ENCODE data around the gene KIF26B.
"Not testable (repeated sequence)": the region's sequence is repeated elsewhere in the genome, so short reads cannot be mapped to it uniquely, and the experiment has no call there.

The KIF26B gene

DNA sequence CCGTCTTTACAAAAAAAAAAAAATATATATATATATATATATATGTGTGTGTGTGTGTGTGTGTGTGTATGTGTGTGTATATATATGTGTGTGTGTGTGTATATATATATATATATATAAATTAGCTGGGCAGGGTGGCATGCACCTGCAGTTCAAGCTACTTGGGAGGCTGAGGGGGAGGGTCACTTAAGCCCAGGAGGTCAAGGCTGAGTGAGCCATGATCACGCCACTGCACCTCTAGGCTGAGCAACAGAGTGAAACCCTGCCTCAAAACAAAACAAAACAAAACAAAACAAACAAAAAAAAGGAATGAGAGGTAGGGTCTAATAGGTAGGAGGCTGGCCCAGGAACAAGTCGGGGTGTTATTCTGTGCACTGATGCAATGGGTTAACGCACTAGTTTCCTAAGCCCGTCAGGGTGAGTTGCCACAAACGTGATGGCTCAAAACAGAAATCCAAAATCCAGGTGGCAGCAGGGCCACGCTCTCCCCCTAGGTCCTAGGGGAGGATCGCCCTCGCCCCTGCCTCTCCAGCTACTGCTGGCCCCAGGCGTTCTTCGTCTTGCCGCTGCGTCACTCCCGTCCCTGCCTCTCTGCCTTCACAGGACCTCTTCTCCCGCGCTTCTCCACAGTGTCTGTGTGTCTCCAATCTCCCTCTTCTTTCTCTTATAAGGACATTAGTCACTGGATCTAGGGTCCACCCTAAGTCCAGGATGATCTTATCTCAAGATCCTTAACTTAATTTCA lies 24.3 kb upstream of the KIF26B start:
- in situ Hi-C loops (cut with MboI; ENCODE audit: low pct_unique_long_range_greater_than_20kb, low sequenced_read_pairs); DNase-seq: not testable (repeated sequence)

DNA sequence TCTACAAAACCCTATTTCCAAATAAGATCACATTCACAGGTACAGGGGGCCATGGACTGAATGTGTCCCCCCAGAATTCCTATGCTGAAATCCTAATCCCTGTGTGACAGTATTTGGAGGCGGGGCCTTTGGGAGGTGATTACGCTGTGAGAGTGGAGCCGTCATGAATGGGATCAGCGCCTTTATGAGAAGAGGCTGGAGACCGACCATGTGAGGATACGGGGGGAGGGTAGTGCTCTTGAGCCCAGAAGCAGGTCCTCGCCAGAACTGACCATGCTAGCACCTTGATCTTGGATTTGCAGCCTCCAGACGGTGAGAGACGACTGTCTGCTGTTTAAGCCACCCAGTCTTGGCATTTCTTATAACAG lies 23.8 kb upstream of the KIF26B start:
- DNase-seq: no peak
- in situ Hi-C loops (cut with MboI; ENCODE audit: low pct_unique_long_range_greater_than_20kb, low sequenced_read_pairs): no loop called here

DNA sequence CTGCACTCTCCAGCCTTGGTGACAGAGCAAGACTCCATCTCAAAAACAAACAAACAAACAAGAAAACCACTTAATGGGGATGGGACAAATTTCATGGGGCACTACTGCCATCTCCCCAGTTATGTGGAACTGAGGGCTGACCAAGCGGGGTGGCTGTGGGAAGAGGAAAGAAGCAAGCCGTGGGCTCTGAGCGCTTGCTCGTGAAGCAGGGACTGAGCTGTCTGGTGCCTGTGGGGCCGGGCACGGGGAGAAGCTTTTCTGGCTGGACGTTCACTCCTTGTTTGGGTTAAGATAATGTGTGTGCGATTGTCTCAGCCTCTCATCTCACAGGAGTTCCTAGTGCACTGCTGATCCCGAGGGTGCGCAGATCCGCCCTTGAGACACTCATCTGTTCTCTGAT lies 22.0 kb upstream of the KIF26B start:
- in situ Hi-C loops (cut with MboI; ENCODE audit: low pct_unique_long_range_greater_than_20kb, low sequenced_read_pairs): no loop called here
- DNase-seq: no peak

DNA sequence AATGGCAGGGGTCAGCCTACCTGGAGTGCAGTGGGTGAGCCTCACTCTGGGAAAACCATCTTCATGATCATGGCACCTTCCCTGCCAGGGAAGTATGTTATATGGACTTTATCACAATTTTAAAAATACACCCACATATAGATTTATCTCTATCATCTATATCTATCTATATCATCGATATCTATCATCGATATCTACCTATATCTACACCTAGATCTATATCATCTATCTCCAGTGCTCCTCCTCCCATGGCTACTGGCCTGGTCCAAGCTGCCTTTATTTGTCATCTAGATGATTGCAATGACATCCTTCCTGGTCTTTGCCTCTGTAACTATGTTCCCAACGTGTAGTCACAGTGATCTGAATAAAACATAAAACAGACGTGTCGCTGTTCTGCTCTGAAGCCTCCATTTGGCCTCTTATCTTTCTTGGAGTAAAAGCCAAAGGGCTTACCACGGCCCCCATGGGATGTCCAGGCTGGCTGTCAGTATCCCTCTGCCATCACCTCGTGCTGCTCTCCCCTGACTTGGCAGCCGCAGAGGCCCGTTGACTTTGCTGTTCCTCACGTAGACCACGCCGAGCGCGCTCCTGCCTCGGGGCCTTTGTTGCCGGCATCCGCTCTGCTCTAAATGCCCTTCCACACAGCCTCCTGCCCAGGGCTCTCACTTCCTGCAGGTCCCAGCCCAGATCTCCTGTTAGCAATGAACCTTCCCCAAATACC lies 20.6 kb upstream of the KIF26B start:
- DNase-seq: no peak
- in situ Hi-C loops (cut with MboI; ENCODE audit: low pct_unique_long_range_greater_than_20kb, low sequenced_read_pairs): no loop called here

DNA sequence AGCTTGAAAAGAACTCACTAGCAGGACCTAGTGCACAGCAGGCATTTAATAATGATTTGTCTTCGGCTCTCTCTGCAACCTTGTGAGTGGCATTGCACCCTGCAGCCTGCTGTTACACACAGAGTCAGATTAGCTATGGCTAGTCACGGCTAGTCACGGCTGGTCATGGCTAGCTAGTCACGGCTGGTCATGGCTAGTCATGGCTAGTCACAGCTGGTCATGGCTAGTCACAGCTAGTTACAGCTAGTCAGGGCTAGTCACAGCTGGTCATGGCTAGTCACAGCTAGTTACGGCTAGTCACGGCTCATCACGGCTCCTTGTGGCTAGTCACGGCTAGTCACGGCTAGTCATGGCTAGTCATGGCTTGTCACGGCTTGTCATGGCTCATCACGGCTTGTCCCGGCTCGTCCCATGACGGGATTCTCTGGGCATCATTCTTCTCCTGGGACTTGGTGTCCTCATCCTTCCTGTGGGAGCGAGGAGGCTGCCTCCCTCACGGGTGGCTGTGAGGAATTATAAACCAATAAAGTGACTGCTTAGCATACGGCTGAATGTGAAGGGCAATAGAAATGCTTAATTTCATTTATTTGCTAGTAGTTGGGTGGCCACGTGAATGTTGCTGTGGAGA lies 12.5 kb upstream of the KIF26B start:
- in situ Hi-C loops (cut with MboI; ENCODE audit: low pct_unique_long_range_greater_than_20kb, low sequenced_read_pairs): no loop called here
- DNase-seq: no peak

DNA sequence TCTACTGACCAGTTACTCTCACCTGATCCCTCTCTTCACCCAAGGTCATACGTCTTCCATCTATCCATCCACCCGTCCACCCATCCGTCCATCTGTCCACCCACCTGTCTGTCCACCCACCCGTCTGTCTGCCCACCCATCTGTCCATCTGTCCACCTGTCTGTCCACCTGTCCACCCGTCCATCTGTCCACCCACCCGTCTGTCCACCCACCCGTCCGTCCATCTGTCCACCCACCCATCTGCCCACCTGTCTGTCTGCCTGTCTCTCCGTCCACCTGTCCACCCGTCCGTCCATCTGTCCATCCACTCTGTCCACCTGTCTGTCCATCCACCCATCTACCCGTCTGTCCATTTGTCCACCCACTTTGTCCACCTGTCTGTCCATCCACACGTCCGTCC lies 11.8 kb upstream of the KIF26B start:
- in situ Hi-C loops (cut with MboI; ENCODE audit: low pct_unique_long_range_greater_than_20kb, low sequenced_read_pairs): no loop called here
- no peak for DNase-seq

DNA sequence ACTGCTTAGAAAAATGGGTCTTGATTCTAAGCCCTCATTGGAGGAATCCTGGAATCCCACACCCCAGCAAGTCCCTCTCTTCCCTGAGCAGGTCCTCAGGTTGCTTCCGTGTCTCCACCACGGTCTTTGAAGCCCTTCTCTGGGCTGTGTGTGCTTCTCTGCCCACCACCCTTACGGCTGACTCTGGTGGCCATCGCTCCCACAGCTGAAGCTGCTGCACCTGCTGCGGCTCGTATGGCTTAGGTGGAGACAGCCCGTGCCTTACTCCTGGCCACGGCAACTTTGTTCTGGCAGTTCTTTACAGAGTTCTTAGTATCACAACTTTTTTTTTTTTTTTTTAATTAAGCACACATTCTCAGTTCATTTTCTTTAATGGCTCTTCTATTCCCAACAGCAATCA lies 10.9 kb upstream of the KIF26B start:
- DNase-seq: no peak
- in situ Hi-C loops (cut with MboI; ENCODE audit: low pct_unique_long_range_greater_than_20kb, low sequenced_read_pairs): no loop called here

DNA sequence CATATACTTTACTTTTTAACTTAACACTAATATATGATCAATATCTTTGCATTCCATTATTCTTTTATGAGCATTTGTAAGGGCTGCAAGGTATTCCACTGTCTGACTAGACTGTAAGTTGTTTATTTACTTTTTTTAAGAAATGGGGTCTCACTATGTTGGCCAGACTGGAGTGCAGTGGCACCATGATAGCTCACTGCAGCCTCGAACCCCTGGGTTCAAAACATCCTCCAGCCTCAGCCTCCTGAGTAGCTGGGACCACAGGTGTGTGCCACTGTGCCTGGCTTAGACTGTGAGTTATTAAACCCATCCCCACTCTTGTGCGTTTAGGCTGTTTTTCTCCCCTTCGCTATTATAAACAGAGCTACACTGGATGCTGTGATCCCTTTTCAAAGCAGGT lies 6.7 kb upstream of the KIF26B start:
- in situ Hi-C loops (cut with MboI; ENCODE audit: low pct_unique_long_range_greater_than_20kb, low sequenced_read_pairs): no loop called here
- no peak for DNase-seq

DNA sequence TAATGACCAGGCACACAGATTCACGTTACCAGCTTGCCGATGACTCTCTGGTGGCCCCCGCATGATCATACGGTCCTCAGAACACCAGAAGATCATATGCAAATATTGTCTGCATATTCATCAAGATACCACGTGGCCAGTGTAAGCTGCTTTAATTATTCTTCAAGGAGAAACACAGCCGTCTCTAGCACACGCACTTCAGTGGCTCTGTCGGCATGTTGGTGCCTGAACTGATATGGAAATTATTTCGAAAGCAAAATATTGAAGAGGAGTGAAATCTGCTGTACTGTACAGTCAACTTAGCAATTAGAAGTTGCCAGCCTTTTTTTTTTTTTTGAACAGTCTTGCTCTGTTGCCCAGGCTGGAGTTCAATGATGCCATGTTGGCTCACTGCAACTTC lies 5.9 kb upstream of the KIF26B start:
- in situ Hi-C loops (cut with MboI; ENCODE audit: low pct_unique_long_range_greater_than_20kb, low sequenced_read_pairs): no loop called here

DNA sequence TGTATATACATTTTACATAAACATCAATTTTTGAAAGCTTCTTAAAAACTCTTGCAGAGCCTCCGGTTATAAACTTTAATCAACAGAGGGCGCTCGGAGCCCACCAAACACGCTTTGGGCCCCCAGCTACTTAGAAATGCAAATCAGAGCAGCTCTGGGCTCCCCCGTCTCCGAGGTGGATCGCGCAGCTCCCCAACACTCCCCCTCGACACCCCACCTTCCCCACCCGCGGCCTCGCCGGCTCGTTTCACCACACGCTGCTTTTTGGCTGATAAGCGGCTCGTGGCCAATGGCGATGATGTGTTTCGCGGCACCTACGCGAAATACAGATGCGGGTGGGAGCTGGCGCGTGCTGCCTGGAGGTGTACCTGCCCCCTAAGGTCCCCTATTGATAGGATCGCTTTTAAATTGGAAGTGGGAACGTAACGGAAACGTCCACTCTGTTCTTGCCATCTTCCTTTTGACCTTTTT lies 1.7 kb upstream of the KIF26B start:
- in situ Hi-C loops (cut with MboI; ENCODE audit: low pct_unique_long_range_greater_than_20kb, low sequenced_read_pairs): loop anchor here (25.0 kb wide), 1 partner anchor 834 kb away; no protein-coding TSS in a partner anchor
- peak; percentile 92 for DNase-seq

More for the DNA sequence above, 5.9 kb upstream of the KIF26B start:
- no peak for DNase-seq

DNA sequence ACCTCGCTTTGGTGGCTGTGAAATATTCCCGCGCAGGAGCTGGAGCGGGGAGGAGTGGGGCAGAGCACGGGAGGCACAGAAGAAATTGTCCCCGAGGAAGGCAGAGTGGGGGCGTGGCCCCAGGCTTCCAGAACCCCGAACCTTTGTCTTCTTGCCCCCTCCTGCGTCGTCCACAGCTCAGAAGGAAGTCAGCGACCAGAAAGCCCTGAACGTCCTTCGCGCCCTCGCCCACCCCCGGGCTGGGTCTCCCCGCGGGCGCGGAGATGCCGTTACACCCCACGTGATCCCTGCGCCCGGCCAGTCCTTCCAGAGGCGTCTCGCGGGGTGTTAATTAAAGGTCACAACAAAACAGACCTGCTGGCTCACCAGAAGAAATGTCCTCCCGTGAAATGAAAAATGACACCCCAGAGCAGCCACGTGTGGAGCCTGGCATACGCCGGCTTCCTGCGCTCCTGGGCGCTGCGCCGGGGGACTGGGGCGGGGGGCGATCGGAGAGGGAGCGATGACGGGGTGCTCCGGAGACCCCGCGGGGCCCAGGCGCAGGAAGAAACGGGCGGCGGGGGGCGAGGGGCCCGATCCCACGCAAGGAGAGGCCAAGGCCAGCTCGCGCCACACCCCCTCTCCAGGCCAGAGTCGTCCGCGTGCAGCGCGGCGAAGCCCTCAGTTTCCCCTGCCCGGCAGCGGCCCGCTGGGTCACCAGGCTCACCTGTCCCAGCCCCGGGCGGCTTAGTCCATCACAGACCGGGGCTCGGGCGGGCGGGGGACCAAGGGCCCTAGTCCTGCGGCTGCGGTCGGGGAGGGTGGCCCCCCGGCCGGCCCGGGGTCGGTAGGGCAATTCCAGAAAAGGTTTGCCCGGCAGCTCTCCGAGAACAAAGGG lies 995 bp upstream of the KIF26B start:
- DNase-seq: no peak
- in situ Hi-C loops (cut with MboI; ENCODE audit: low pct_unique_long_range_greater_than_20kb, low sequenced_read_pairs): loop anchor here (25.0 kb wide), 1 partner anchor 834 kb away; no protein-coding TSS in a partner anchor

DNA sequence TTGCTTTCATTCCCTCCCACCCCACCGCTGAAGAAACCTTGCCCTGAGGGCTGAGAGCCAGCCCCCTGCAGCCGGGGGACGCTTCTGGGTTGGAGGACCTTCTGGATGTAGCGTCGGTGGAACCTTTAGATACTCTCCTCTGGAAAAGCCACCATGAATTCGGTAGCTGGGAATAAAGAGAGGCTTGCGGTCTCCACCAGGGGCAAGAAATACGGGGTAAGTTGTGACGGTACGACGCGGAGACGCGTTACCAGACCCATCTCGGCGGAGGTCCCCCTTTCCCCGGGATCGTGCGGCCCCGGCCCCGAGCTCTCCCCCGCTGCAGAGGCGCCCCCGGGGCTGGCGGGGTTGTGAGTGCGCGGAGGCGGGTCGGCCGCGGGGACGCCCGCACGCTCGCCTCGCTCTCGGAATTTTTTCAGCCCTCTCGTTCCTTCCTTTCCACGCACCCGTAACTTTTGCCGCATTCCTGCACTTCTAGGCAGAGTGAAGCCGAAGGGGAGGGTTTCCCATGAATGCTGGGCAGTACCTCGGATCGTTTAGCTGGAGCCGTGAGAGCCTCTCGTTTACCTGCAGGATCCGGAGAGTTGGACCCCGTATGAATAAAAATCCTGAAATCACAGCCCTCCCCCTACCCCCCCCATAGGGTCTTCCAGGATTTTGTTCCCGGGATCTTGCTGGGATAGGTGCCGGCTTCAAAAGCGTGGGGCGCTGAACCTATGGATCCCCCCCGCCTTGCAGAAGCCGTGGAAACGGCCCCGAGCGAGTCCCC lies 671 bp downstream of the KIF26B start:
- in situ Hi-C loops (cut with MboI; ENCODE audit: low pct_unique_long_range_greater_than_20kb, low sequenced_read_pairs): loop anchor here (25.0 kb wide), 1 partner anchor 832 kb away; no protein-coding TSS in a partner anchor
- DNase-seq: no peak

DNA sequence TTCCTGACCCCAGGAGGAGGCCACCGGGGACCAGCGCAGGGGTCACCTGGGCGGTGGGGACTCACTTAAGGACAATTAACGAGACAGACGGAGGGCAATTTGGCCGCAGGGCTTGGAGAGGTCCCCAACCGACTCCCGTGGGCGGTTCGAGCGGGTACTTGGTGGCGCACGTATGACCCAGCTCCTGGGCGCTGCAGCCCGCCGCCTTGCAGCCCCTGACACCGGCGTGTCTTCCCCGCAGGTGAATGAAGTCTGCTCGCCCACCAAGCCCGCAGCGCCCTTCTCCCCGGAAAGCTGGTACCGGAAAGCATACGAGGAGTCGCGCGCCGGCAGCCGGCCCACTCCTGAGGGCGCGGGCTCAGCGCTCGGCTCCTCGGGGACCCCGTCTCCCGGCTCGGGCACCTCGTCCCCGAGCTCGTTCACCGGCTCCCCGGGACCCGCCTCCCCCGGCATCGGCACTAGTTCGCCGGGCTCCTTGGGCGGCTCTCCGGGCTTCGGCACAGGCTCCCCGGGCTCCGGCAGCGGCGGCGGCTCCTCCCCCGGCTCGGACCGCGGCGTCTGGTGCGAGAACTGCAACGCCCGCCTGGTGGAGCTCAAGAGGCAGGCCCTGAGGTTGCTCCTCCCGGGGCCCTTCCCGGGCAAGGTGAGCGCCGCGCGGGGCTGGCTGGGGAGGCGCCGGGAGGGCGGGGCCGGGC lies 1.4 kb downstream of the KIF26B start:
- in situ Hi-C loops (cut with MboI; ENCODE audit: low pct_unique_long_range_greater_than_20kb, low sequenced_read_pairs): loop anchor here (25.0 kb wide), 1 partner anchor 831 kb away; no protein-coding TSS in a partner anchor

DNA sequence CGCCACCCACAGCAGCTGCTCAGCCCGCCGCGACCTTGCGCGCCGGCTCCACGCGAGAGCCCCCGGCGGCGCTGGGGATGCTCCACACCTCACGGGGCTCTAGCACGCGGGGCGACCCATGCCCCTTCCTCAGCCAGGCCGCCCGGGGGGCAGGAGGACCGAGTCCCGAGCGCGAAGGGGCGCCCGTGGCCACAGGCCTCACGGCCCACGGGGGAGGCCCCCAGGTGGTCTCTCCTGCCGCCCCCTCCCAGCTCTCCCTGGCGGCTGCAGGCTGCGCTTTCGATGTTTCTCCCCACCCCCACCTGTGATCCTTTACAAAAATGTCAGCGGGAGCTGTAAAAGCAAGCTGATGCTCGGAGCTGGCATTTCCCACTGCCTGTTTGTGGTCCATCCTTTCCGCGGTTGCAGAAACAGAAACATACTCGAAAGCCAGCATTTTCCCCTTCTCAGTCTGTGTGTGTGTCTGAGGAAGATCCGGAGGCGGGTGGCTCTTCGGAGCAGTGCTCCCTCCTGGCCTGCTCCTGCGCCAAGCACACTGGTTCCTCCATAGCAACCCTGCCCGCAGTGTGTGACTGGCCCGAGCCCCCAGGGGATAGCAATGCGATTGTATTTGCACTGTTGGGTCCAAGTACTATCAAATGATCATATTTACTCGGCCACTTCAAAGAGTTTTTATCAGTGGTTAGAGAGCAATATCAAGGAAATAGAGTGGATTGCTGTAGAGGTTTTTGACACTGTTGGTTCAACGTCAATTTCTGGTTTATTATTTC lies 2.1 kb downstream of the KIF26B start:
- in situ Hi-C loops (cut with MboI; ENCODE audit: low pct_unique_long_range_greater_than_20kb, low sequenced_read_pairs): loop anchor here (25.0 kb wide), 1 partner anchor 830 kb away; no protein-coding TSS in a partner anchor
- peak; percentile 32 for DNase-seq

More for the DNA sequence above, 1.4 kb downstream of the KIF26B start:
- peak; percentile 90 for DNase-seq

DNA sequence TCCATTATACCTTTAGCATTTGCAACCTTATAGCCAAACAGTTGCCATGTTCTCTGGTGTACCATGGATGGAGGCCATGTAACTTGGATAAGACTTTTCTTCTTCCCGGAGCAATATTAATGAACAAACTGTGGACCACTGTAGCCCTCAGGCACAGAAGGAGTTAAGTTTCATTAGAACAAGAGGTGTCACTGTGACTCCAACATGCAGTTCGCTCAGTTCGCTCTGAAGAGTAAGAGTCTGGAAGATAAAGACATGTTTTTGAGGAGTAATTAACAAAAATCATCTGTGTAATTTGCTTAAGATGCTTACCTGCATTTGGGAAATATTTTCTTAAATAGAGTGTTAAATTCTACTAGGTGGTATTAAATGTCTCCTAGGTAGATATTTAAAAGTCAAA lies 4.1 kb downstream of the KIF26B start:
- in situ Hi-C loops (cut with MboI; ENCODE audit: low pct_unique_long_range_greater_than_20kb, low sequenced_read_pairs): loop anchor here (25.0 kb wide), 1 partner anchor 828 kb away; no protein-coding TSS in a partner anchor
- DNase-seq: no peak

DNA sequence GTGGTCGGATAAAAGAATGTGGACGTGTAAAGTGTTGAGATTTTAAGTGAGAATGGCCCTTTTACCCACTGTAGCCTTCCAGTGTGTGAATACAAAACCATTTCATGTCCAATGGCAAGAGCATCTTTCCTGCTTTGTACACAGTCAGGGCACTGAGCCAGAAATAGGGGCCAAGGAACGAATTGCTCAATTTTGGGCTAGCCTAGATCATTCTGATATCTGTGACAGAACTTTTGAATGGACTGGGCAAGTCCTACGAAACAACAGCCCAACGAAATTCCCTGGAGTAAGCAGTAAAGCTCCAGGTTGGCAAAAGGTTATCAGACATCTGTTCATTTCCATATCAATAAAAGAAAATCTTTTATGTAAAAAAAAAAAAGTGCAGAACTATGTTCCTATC lies 5.5 kb downstream of the KIF26B start:
- in situ Hi-C loops (cut with MboI; ENCODE audit: low pct_unique_long_range_greater_than_20kb, low sequenced_read_pairs): loop anchor here (25.0 kb wide), 1 partner anchor 827 kb away; no protein-coding TSS in a partner anchor
- no peak for DNase-seq

Data from KBM-7 (cell line).